NCI-H1436 (cell line): ENCODE data around the gene ARHGAP44.

ENCODE experiments used
- DNase-seq: peaks from one replicate; lab custom pipeline; 2025; lab: John Stamatoyannopoulos, UW

ARHGAP44 gene, protein sequence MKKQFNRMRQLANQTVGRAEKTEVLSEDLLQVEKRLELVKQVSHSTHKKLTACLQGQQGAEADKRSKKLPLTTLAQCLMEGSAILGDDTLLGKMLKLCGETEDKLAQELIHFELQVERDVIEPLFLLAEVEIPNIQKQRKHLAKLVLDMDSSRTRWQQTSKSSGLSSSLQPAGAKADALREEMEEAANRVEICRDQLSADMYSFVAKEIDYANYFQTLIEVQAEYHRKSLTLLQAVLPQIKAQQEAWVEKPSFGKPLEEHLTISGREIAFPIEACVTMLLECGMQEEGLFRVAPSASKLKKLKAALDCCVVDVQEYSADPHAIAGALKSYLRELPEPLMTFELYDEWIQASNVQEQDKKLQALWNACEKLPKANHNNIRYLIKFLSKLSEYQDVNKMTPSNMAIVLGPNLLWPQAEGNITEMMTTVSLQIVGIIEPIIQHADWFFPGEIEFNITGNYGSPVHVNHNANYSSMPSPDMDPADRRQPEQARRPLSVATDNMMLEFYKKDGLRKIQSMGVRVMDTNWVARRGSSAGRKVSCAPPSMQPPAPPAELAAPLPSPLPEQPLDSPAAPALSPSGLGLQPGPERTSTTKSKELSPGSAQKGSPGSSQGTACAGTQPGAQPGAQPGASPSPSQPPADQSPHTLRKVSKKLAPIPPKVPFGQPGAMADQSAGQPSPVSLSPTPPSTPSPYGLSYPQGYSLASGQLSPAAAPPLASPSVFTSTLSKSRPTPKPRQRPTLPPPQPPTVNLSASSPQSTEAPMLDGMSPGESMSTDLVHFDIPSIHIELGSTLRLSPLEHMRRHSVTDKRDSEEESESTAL

DNA sequence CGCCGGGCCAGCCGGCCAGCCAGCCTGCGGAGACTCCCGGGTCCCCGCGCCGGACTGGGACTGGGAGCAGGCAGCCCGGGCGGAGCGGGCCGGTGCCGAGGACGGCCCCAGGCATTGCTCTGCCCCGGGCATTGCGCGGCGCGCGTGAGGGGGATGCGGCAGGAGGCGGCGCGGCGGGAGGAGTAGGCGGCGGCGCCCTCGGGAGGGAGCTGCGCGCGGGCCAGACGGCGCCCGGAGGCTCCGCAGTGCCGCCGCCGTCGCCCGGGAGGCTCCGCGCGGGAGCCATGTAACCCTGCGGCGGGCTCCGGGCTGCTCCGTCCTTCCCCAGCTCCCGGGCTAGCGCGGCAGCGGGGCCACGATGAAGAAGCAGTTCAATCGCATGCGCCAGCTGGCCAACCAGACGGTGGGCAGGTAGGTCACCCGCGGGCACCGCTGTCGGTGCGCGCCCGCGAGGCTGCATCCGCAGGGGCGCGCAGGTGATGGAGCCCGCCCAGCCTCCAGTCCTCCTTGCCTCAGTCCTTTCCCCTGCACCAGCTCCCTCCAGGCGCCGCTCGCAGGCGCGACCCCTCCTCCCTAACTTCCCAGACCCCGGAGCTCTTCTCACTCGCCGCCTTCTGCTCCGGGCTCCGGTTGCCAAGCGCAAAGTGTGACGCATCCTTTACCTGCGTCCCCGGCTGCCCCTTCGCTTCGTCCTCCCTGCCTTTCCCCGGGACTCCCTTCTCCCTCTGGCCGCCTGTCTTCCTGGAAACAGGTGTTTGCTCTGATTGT, at the start of gene ARHGAP44:
ARHGAP44 (plus strand) TSS at position 18 of the 768 bp plus-strand sequence; CDS start at position 359, 341 bp downstream.
- peak; percentile 24 for DNase-seq

DNA sequence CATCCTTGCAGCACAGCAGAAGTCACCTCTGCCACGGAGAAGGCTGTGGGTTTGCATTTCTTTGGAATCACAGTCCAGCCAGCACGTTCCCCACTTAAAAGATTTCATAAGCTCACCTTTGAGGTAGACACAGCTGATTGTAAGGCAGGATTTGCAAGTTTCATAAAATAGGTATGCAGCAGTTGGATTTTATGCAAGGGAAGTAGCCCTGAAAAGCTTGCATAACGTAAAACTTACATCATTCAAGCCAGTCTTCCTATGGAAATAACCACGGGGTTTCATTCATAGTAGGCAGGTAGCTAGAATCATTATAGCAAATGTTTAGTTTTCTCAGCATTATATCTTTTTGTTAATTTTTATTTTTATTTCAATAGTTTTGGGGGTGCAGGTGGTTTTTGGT, 49.8 kb upstream of the ARHGAP44 start:
- DNase-seq = no peak

DNA sequence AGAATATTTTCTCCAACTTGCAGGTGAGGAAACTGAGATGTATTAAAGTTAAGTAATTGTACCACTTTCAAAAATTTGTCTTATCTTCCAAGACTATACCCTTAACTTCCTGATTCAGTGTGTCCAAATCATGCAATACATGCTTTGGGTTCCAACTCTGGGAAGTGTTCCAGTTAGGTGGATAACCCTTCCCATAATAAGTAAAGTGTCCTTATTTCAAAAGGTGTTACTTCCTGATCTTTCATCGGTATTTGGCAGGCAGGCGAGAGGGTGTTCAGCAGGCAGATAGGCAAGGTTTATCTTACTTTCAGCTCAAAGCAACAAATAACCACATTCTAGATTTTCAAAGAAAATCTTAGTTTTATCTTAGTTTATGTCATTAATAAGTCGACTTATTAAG, 46.3 kb upstream of the ARHGAP44 start:
- DNase-seq = no peak

- no peak for DNase-seq
Measured at GRCh38 chr17:12744298-12744697, 45.0 kb upstream of the ARHGAP44 start.

- no peak for DNase-seq
Measured at GRCh38 chr17:12744786-12745185, 44.5 kb upstream of the ARHGAP44 start.

DNA sequence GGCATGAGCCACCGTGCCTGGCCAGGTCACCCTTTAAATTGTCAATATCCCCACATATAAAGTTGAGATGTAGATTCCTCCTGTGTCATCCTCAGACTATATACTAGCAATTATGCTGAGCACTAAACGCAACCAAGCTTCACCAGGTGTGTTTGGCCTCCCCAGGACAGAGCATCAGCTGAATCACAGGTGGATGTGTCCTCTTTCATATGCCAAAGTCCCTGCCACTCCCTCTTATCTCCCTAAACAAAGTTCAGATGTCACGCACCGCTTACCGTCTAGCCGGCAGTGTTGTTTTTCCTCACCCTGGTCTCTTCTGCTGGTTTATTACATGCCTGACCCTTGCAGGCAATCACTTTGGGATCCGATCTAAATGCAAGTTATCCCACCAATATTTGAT, 43.8 kb upstream of the ARHGAP44 start:
- DNase-seq = no peak

DNA sequence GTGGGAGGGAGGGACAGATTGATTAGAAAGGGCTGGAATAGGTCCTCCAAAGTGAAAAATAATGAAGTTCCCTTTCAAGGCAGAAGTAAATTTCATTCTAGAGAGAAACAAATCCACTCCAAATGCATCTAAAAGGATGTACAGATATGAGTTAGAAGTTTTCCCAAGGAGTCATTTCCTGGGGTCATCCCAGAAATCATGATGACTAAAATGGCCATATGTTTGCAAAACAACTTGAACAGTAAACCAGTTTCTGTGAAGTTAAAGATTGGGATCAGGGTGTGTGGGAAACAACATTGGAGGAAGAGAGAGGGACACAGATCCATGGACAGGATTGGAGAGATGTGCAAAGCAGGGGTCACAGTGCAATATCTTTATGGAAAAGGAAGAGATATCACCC, 32.5 kb upstream of the ARHGAP44 start:
- no peak for DNase-seq

DNA sequence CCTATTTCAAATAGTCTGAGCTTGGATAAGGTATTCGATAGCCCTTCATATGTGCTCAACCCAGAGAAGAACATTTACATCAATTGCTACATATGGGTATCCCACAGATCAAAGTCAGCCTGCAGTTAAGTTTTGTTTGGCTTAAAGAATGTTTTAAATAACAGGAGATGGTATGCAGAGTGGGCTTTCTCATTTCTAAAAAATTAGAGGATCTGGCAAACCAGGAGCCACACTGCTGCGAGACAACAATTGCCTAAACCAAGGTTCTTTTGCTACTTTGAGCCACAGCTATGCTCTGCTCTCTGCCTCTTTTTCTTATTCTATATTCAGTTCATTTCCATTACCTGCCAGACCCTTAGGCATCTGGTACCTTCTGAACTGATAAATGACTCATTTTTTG, 30.2 kb upstream of the ARHGAP44 start:
- DNase-seq = no peak

DNA sequence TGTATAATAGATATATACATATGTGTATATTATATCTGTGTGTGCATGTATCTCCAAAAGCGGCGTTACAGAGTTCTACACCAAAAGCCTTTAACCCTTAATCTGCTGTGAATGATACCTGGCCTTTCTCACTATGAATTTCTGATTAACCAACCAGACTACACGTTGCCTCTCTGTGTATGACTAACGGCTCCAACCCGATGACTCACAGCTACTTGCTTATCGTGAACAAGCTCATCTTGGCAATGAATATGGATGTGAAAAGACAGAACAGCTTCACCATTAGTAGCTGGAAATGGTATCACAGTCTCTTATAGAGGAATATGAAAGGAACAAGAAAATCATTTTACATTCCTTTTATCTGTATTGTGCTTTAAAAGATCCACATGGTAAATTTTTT, 23.8 kb upstream of the ARHGAP44 start:
- no peak for DNase-seq

GRCh38 chr17:12768255-12768654, 21.0 kb upstream of the ARHGAP44 start:
- DNase-seq = no peak

DNA sequence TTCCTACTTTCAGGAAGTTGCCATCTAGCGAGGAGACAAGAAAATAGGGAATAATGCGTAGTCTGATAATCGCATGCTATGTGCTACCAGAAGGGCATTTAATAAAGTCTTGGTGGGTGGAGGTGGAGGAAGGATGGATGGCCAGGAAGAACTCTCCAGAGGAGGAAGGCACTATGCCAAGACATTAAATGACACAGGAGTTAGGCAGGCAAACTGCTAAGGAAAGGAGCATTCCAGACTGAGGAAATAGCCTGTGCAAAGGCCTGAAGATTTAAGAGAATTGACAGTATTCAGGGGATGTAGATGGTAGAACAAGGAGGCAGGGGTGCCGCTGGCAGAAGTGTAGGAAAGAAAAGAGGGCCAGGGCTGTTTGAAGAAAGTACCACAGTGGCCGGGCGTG, 19.3 kb upstream of the ARHGAP44 start:
- no peak for DNase-seq

- no peak for DNase-seq
Measured at GRCh38 chr17:12773153-12773552, 16.1 kb upstream of the ARHGAP44 start.

DNA sequence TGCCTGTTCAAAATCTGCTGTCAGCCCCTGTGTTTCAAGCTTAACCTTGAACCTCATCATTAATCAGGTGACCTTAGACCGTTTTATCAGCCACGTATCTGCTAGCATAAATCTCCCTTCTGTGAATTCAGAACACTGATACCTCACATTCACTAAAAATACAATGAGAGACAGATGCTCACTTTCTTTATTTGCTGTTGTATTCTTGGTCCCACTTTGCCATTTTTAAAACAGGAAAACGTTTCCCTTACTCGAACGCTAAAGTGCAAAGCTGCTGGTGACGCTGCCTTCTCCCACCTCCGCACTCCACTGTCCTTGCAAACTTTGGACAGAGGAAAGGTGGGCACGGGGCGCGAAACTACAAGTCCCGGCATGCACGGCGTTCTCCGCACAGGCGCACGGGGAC, 220 bp upstream of the ARHGAP44 start:
- DNase-seq = peak; percentile 24

GRCh38 chr17:12790249-12791106, 1.2 kb downstream of the ARHGAP44 start:
- no peak for DNase-seq

DNA sequence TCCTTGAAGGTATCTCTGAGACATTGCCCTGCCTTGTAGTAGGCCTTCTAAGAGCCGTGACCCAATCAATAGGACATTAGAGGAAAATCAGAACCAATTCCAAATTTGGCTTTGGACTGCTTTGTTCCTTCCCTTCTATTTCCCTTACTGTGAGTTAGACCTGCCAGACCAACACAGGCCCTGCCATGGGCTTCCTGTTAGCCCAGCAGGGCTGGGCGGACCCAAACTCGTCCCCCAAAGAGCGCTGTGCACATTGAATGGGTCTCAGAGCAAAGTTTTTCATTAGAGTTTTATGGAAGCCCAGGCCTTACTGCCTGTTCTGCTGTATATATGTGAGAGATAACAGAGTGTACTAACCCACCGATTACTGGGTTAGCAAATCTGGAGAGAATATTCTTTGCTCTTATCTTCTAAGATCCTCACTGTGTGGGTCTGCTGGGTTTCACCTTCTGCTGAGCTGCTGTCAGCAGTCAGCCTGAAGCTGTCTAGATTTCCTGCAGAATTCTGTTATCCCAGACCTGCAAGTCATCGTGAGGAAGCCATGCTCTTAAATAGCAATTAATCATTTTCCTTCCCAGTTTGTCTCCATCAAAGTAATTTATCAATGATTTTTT, 5.7 kb downstream of the ARHGAP44 start:
- no peak for DNase-seq

GRCh38 chr17:12800855-12801365, 11.6 kb downstream of the ARHGAP44 start:
- no peak for DNase-seq

DNA sequence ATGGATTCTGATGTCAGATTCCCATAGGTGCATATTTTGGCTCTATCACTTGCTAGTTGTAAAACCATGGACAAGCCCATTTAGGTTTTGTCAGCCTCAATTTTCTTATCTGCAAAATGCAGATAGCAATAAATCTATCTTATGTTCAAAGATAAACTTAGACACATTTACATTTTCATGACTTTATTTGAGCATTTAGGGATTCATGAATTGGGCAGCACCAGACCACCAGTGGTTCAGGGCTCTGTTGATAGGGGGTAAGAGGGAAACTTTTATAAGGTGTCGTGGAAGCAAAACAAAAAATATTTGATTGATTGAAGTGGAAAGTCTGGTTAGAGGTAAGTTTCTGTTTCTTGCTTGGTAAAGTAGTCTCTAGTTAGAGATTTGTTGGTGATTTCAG, 17.3 kb downstream of the ARHGAP44 start:
- DNase-seq = no peak

DNA sequence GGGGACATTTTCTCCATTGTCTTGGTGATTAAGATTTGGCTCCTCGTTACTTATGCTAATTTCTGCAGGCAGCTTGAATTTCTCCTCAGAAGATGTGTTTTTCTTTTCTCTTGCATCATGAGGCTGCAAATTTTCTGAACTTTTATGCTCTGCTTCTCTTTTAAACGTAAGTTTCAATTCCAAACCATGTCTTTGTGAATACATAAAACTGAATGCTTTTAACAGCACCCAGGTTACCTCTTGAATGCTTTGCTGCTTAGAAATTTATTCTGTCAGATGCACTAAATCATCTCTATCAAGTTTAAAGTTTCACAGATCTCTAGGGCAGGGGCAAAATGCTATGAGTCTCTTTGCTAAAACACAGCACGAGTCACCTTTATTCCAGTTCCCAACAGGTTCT, 19.4 kb downstream of the ARHGAP44 start:
- DNase-seq = no peak

GRCh38 chr17:12812877-12813276, 23.6 kb downstream of the ARHGAP44 start:
- DNase-seq = no peak

DNA sequence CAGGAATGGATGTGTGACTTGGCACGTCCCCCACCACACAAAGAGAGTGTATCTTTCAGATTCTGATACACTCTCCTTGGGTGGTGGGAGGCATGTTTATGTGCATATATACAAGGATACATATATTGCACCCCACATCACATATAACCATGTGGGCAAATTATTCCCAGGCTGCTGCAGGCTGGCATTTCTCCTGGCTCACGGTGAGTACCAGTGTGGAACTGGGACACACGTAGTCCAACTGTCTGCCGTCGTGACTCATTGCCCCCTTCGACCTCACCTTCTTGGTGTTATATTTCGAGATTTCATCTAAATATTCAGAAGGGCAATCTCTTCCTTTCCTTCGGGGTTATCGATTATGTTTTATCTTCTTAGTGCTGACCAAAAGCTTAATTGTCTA, 24.4 kb downstream of the ARHGAP44 start:
- no peak for DNase-seq

GRCh38 chr17:12814718-12815117, 25.4 kb downstream of the ARHGAP44 start:
- DNase-seq = no peak
